Activated gamma-delta T cell treated with anti-CD3 and anti-CD28 coated beads, Interleukin-2, amount 50 U/mL, for 16 hours (primary cell): ENCODE measurements around the gene SYP.
A peak's percentile ranks its signal among the peaks of the same experiment; 100 is the strongest.

Experiments
- DNase-seq: peaks from one replicate; pipeline ENCODE4 v3.0.0-alpha.2; 2020; ENCODE audit warnings: low read depth

Gene SYP

GRCh38 chrX:49199906-49200771, at the start of gene SYP:
Gene SYP (minus strand): TSS chrX:49200193. CDS start chrX:49200186, 7 bp downstream.
- DNase-seq: peak; percentile 80

- no peak for DNase-seq
Measured at GRCh38 chrX:49249616-49250015, 49.6 kb upstream of the SYP start.

- DNase-seq: no peak
Measured at GRCh38 chrX:49249071-49249470, 49.1 kb upstream of the SYP start.

GRCh38 chrX:49247916-49248811, 48.2 kb upstream of the SYP start:
- no peak for DNase-seq

- no peak for DNase-seq
Measured at GRCh38 chrX:49247346-49247745, 47.4 kb upstream of the SYP start.

GRCh38 chrX:49246541-49246940, 46.5 kb upstream of the SYP start:
- DNase-seq: no peak

GRCh38 chrX:49244207-49244606, 44.2 kb upstream of the SYP start:
- DNase-seq: no peak

- no peak for DNase-seq
Measured at GRCh38 chrX:49243166-49243565, 43.2 kb upstream of the SYP start.

- no peak for DNase-seq
Measured at GRCh38 chrX:49242545-49243066, 42.6 kb upstream of the SYP start.

- no peak for DNase-seq
Measured at GRCh38 chrX:49238735-49239134, 38.7 kb upstream of the SYP start.

GRCh38 chrX:49237060-49237459, 37.1 kb upstream of the SYP start:
- DNase-seq: no peak

GRCh38 chrX:49233887-49234555, 34.0 kb upstream of the SYP start:
- no peak for DNase-seq

GRCh38 chrX:49233176-49233575, 33.2 kb upstream of the SYP start, which contains the start of gene CACNA1F:
Gene CACNA1F (minus strand): TSS chrX:49233340. CDS start chrX:49233309, 31 bp downstream.
- DNase-seq: no peak

GRCh38 chrX:49232525-49232924, 32.5 kb upstream of the SYP start:
- no peak for DNase-seq

GRCh38 chrX:49231333-49232000, 31.5 kb upstream of the SYP start:
- no peak for DNase-seq

GRCh38 chrX:49230500-49231232, 30.7 kb upstream of the SYP start:
- peak; percentile 16 for DNase-seq

GRCh38 chrX:49228185-49228584, 28.2 kb upstream of the SYP start:
- no peak for DNase-seq

GRCh38 chrX:49227726-49228125, 27.7 kb upstream of the SYP start:
- no peak for DNase-seq

GRCh38 chrX:49226946-49227345, 27.0 kb upstream of the SYP start:
- DNase-seq: no peak

- no peak for DNase-seq
Measured at GRCh38 chrX:49225858-49226257, 25.9 kb upstream of the SYP start.

GRCh38 chrX:49221868-49222267, 21.9 kb upstream of the SYP start:
- DNase-seq: no peak
